HG03280 (cell line): ENCODE measurements around the gene POM121C.
A peak's percentile ranks its signal among the peaks of the same experiment; 100 is the strongest.
"Not testable (repeated sequence)": the region's sequence is repeated elsewhere in the genome, so short reads cannot be mapped to it uniquely, and the experiment has no call there.

Experiments
- ATAC-seq: cut with Tn5 transposase; IDR thresholded peaks from one replicate; pipeline ENCODE4 v1.9.1; 2021; ENCODE audit warnings: mild to moderate bottlenecking, moderate library complexity; ENCODE audit not compliant: unreplicated experiment

POM121C gene

DNA sequence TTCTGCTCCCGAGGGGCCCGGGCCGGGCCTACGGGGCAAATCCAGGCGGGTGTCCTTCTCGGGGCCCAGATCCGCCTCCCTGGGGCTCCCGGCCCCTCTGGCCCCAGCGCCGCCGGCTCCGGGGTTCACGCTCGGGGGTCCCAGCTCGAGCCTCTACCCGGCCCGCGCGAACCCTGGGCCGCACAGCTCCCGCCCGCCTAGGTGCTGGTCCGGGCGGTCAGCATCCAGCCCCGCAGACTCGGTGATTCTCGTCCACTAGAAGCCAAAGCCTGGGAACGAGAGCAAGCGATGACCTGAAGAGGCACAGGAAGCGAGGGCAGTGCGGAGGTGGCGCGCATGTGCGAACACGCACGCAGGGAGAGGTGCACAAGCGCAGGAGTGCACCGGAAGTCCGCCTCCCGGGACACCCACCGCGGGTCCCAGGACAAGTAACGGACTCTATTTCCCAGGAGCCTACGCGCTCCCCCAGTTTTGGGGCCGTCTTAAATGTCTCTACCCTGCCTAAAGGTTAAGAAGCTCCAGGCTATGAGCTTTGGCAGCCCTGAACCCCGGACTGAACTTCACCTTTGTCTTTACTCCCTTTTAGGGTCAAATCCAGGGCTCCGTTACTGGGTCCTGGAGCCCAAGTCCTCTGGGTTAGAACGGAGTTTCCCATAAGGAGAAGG lies at the start of gene POM121C:
Gene POM121C (minus strand): TSS at position 321 of the 665 bp plus-strand sequence. CDS start 44,803 bp downstream, outside the sequence.
- peak; percentile 95 for ATAC-seq

DNA sequence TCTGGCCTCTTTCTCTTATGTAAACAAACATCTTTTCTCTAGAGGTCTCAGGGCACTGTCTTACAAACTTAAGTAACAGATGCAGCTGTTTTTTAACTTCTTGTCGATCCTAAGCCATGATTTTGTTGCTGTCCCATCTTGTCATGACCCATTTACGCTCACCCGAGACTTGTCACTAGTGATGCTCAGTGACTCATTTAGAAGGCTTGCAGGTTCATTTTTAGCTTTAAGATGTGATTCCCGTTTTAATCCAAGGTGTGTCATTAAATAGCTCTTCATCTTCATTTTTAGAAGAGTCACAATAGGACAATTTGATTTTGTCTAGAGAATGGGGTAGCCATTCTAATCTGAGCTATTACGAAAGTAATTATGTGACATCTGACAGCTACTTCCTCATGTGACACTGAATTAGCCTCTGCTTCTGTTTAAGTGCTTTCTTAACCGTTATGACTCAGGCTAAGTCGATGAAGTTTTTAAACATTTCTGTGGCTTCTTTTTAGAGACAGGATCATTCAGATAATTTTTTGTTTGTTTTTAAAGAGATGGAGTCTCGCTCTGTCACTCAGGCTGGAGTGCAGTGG lies 48.7 kb upstream of the POM121C start:
- ATAC-seq: peak; percentile 83

DNA sequence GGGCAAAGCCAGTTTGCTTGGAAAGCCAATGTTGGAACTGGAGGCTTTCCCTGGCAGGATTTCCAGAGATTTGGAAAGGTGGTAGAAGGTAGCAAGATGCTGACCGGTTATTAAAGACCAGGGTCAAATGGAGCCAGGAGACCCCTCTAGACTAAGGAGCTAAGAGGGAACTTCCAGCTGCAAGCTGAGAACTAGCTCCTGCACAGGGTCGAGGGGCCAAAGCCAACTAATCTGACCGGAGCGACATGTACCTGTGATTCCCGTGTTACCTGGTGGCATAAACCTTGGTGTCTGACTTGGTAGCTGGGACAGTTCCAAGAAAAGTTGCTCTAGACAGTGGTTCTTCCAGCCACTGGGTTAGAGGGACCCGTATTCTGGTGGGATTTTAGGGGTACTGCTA lies 47.8 kb upstream of the POM121C start:
- no peak for ATAC-seq

DNA sequence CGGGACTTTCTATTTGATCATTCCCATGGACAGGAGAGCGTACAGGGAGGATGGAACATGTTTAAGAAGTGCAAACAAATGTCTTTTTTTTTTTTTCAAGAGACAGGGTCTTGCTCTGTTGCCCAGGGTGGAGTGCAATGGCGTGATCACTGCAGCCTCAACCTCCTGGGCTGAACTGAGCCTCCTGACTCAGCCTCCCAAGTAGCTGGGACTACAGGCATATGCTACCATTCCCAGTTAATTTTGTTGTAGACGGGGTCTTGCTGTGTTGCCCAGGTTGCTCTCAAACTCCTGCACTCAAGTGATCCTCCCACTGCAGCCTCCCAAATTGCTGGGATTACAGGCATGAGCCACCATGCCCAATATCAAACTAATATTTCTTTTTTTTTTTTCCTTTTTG lies 46.5 kb upstream of the POM121C start:
- no peak for ATAC-seq

DNA sequence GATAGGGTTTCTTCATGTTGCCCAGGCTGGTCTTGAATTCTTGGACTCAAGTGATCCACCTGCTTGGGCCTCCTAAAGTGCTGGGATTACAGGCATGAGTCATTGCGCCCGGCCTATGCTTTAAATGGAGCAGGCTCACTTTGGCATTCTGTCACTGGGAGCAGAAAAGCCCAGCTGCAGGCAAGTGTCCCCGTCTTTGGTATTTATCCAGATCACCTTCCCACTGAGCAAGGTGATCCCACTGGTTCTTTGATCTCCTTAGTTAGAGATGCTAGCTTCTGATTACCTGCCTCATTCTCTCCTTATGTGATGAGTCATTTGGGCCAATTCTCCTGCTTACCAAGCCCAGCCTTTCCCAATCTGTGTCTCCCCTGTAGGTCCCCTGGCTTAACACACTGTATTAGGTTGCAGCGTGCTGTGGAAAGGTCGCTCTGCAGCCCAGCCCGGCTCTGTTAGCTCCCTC lies 45.3 kb upstream of the POM121C start:
- no peak for ATAC-seq

DNA sequence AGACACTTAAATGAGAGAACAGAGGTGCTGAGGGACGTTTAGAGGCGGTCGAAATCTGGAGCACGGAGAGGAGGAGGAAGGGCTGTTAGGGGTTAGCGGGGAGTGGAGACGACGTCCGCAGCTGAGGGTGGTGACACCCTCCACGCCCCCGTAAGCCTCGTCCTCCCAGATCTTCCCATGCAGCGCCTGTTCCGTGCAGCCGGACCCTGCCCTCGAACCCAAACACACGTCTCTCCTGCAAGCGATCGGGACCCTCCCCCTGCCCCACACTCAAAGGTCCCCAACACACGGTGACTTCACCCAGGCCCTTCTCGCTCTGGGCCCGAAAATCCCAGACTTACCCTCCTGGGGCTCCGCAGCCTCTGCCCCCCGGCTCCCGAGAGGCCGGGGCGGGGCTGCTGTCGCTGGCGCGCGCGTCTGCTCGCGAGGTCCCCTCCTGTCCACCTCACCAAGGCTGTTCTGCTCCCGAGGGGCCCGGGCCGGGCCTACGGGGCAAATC lies 41.2 kb upstream of the POM121C start:
- ATAC-seq: not testable (repeated sequence)

DNA sequence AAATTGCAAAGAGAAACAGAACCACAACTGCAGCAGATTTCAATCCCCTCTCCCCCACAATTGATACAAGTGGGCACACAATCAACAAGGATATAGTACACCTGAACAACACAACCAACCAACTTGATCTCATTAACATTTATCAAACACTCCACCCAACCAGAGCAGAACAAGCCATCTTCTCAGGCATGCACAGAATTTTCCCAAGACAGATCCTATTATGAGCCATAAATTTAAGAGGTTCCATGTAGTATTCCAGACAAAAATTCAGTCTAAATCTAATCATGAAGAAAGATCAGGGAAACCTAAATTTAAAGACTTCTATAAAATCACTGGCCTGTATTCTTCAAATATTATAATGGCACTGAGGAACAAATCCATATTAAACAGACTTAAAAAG lies 35.6 kb upstream of the POM121C start:
- not testable (repeated sequence) for ATAC-seq

DNA sequence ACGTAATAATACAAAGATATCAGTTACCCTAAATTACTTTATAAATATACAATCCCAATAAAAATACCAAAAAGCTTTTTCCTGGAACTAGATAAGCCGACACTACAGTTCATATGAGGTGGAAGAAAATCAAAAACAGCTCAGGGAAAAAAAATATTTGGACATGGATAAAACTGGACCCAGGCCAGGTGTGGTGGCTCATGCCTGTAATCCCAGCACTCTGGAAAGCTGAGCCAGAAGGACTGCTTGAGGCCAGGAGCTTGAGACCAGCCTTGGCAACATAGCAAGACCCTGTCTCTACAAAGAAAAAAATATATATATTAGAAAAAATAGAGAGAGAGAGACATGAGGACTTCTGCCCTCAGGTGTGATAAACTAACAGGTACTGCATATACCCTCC lies 32.7 kb upstream of the POM121C start:
- not testable (repeated sequence) for ATAC-seq

DNA sequence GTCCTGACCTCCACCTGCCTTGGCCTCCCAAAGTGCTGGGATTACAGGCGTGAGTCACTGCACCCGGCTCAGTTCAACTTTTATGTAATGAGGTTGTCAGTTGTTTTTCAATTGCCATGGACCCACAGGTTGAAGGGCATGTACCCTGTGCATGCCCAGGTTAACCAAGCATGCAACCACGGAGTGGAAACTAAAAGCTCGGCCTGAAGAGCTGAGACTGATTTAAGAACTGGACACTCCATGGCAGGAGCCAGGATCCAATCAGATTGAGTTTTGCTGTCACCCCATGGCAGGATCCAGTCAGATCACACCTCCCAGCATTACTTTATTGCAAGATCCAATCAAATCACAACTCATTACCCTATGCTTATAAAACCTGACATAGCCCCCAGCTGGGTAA lies 22.9 kb upstream of the POM121C start:
- not testable (repeated sequence) for ATAC-seq

DNA sequence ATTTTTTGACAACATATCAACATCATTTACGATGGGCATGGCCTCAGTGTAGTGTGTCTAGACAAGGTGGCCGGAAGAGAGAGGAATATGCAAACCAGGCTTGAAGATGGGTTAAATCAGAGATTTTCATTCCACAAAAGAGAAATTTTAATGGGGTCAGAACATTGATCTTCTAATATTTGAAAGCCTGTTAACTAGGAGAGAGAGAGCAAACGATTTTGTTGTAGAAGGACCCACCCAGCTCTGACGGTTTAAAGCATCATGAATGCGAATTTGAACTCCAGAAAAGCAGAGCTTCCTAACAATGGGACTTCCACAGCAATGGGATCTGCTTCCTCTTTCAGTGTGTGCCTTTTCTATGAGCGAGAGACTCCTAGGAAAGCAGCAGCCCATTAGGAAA lies 5.9 kb upstream of the POM121C start, which contains the start of gene SPDYE5:
Gene SPDYE5 (plus strand): TSS at position 301 of the 400 bp plus-strand sequence. CDS start 1,728 bp downstream, outside the sequence.
- not testable (repeated sequence) for ATAC-seq

DNA sequence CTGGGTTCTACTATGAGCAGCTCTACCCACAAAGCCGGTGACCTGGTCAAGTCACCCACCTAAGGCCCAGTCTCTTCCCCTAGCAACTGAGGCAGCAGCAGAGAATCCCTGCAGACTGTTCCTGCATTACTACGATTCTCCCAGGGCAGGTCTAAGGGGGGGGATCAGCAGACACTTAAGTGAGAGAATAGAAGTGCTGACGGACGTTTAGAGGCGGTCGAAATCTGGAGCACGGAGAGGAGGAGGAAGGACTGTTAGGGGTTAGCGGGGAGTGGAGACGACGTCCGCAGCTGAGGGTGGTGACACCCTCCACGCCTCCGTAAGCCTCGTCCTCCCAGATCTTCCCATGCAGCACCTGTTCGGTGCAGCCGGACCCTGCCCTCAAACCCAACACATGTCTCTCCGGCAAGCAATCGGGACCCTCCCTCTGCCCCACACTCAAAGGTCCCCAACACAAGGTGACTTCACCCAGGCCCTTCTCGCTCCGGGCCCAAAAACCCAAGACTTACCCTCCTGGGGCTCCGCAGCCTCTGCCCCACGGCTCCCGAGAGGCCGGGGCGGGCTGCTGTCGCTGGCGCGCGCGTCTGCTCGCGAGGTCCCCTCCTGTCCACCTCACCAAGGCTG lies 632 bp downstream of the POM121C start:
- peak; percentile 15 for ATAC-seq

DNA sequence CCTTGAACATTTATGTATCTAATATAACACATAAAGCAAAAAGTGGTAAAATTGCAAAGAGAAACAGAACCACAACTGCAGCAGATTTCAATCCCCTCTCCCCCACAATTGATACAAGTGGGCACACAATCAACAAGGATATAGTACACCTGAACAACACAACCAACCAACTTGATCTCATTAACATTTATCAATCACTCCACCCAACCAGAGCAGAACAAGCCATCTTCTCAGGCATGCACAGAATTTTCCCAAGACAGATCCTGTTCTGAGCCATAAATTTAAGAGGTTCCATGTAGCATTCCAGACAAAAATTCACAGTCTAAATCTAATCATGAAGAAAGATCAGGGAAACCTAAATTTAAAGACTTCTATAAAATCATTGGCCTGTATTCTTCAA lies 5.8 kb downstream of the POM121C start:
- not testable (repeated sequence) for ATAC-seq

DNA sequence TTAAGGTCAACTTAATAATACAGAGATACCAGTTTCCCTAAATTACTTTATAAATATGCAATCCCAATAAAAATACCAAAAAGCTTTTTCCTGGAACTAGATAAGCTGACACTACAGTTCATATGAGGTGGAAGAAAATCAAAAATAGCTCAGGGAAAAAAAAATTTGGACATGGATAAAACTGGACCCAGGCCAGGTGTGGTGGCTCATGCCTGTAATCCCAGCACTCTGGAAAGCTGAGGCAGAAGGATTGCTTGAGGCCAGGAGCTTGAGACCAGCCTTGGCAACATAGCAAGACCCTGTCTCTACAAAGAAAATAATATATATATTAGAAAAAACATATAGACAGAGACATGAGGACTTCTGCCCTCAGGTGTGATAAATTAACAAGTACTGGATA lies 8.6 kb downstream of the POM121C start:
- not testable (repeated sequence) for ATAC-seq

DNA sequence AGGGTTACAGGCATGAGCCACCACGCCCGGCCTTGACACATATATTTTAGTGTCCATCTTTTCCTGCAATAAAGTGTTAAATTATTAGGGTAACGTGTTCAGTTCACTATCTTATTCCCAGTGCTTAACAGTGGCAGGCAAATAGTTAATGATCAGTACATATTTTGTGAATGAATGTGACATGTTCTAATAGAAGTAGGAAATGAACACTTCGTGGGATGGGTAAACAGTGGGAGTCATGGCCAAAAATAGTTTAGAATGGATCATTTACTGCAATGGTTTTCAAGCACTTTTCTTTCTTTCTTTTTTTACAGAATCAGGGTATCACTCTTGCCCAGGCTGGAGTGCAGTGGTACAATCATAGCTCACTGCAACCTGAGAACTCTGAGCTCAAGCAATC lies 15.9 kb downstream of the POM121C start:
- ATAC-seq: not testable (repeated sequence)

DNA sequence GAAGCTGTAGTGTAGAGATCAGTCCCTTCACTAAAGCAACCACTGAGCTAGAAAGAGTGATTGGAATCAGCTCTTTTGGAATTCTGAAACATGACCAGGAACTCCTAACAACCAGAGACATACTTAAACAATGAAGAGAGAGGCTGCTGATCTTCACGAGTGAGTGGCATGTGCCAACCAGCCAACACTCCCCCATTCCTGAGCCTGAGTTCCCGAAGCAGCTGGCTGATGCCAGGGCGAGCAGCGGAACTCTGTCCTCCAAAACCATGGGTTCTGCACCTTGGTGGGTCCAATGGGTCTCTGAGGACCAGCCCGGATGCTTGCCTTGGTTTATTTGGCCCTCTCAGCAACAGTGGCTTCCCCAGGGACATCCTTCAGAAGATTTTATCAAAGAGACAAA lies 25.6 kb downstream of the POM121C start:
- not testable (repeated sequence) for ATAC-seq

DNA sequence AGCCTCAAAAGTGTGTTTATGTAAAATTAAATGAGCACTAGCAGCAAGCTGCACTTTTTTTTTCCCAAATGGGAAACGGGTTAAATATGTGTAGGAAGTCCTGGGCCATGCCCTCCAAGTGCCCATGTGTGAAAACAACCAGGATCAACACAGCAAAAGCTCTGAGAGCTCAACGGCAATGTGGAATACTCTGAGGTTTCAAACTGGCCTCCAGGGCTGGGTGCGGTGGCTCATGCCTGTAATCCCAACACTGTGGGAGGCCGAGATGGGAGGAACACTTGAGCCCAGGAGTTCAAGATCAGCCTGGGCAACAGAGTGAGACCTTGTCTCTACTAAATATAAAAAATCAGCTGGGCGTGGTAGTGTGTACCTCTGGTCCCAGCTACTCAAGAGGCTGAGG lies 28.1 kb downstream of the POM121C start:
- not testable (repeated sequence) for ATAC-seq

DNA sequence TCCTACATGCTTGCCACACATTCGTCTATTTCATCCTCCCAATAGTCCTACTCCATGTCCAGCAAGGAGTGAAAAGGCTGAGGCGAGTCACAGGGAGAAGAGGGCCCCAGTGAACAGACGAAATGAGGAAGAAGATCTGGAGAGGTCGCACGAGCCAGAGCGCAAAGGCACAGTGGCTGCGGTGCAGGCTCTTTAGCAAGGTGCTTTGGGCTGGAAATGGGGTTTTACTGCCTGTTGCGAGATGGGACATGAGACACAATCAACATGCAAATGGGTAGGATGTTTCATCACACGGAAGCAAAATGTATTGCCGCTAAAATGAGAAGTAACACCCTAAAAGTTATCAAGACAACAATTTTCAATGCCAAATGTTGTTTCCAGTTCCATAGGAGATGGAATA lies 29.7 kb downstream of the POM121C start:
- not testable (repeated sequence) for ATAC-seq

DNA sequence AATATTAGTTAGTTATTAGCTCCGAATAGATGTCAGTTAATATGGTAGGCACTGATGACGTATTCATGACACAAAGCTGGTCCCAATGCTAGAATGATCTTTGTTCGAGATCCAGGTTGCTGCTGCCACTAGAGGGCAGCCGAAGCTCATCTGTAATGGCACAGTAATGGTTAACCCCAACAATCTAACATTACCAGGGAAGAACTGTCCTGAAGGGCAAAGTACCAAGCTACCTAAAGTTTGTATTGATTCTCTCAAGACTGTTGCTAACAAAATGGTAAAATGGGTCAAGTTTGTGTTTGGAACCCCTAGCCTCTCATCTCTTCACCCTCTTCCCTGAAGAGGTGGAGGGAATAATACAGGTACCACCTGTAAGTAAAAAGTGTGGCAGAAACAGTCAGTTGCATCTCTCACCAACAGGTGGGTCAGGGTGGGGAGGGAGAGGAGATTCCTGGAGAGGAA lies 33.6 kb downstream of the POM121C start:
- ATAC-seq: peak; percentile 93

DNA sequence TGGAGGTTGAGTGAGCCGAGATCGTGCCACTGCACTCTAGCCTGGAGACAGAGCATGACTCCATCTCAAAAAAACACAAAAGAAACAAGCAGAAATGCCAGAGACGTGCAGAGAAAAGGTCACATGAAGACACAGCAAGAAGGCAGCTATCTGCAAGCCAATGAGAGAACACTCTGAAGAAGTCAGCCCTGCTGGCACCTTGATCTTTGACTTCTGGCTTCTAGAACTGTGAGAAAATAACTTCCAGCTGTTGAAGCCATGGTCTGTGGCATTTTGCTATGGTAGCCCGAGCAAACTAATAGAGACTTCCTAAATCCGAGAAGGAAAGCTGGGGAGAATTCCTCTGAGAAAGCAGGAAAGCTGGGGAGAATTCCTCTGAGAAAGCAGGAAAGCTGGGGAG lies 36.2 kb downstream of the POM121C start:
- not testable (repeated sequence) for ATAC-seq

DNA sequence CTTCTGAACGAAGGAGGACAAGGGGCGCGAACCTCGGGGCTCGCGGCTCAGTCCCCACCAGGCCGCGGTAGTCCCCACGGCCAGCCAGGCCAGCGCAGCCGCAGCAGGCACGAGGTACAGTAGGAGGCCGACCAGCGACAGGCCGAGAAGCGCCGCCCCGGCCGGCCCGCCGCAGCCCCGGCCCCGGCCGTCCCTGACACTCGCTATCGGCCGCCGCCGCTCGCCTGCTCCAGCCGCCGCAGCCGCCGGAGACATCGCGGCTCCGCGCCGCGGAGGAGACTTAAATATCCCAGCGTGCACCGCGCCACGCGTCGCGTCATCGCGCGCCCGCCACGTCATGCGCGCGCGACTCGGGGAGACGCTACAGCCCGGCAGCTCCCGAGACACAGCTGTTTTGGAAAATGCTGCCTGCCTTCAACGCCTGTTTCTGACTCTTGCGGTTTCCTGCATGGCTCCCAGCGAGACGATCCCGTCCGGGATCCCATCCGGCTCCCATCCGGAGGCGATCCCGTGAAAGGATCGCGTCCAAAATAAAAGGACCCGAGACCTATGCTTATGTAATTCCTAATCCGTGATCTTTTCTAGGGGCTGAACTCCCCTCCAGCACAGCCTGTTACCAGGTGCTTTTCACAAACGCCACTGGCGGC lies 43.5 kb downstream of the POM121C start:
- ATAC-seq: peak; percentile 80

DNA sequence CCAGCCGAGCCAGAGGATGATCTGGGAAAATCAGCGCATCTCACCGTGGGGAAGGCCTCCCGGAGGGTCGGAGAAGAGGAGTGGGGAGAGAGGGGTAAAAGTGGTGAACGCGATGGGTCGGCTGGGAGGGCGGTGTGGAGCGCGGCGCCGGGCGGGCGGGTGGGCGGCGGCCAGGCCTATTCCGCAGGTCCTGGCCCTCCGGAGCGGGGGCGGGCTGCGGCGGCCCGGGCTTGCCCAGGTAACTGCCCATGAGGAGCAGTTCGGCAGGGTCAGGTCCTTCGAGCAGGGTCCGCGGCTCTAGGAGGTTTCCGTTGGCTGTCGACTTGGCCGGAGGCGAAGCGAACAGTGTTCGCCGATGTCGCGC lies 44.0 kb downstream of the POM121C start:
- ATAC-seq: not testable (repeated sequence)
